HuH-7.5 (cell line): ENCODE results near the gene BRINP1.
"Not testable (repeated sequence)": the region's sequence is repeated elsewhere in the genome, so short reads cannot be mapped to it uniquely, and the experiment has no call there.

Experiments used
- DNase-seq: peaks from one replicate; pipeline ENCODE4 v3.0.0; 2011; ENCODE audit warnings: low spot score

The BRINP1 gene

DNA sequence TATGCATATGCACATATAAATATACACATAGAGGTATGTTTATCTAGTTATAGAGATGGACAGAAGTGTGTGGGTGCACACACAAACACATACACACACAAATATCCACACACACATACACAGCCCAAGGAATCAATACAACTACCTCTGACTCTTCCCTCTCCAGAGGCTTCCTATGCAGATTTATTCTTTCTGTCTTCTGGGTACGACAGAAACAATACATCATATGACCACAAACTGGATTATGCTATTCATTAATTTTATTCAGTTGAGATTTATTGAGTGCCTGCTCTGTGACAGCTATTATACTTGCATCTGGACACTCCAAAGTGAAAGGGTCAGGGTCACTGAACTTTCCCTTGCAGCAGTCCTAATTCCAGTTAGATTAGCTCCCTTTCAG, 155.8 kb downstream of the BRINP1 start:
- no peak for DNase-seq

DNA sequence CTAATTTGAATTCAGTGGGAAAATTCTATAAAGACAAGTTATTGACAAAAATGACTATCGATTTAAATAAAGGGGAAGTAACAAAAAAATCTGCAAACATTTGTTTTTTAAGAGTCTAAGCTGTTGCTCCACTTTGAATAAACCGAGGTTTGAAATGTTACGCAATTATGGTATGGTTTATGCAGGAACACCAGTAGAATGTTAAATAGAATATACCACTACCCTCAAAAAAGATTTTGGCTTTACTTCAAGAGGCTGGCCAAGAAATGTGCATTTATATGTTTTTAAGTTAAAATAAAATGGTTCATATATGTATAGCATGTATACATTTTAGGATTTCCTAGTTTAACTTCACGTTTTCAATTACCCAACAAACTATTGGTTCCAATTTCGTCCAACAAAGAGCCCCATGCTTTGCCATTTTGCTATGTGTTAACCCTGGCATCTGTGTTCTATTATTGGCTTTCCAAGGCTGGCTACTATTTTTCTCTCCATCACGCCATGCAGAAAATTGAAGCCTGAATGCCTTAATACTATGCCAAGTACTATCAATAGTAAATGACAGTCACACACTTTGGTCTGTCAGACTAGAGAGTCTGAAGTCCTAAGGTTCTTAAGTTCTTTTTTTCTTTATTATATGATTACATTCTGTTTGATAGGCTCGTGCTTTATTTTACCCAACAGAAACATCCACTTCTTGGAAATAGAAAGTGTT, 171.2 kb downstream of the BRINP1 start:
- no peak for DNase-seq

DNA sequence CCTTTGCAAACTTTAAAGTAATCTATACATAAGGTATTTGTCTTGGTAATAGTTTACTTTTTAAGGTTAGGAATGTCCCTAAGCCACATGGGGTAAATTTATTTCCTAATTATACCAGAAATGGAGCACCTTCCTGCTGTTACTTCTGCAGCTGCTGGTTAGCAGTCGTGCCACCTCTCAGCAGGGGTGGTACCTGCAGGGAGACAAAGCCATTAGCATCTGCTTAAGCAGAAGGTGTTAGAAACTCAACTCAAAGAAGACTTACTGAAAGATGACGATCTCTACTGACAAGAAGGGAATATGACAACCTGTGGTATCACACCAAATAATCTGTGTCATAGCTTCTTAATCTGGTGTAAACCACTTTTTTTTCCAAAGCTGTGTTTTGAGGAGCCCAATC, 173.7 kb downstream of the BRINP1 start:
- no peak for DNase-seq

DNA sequence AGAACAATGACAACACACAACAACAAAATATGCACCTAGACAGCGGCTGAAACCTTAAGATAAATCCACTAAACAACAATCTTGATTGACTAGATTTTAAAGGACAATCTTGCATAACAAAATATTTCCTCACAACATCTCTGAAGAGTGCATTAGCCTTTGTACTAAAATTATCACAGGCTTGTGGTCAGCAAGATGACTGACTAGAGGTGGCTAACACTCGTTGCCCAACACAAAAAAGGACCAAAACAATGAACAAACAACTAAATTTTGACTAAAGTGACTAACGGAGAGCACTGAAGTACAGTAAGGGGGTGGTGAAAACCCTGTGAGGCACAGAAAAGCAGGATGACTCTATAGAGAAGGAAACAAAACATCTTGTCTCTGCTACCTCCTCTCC, 183.9 kb downstream of the BRINP1 start:
- DNase-seq: no peak

DNA sequence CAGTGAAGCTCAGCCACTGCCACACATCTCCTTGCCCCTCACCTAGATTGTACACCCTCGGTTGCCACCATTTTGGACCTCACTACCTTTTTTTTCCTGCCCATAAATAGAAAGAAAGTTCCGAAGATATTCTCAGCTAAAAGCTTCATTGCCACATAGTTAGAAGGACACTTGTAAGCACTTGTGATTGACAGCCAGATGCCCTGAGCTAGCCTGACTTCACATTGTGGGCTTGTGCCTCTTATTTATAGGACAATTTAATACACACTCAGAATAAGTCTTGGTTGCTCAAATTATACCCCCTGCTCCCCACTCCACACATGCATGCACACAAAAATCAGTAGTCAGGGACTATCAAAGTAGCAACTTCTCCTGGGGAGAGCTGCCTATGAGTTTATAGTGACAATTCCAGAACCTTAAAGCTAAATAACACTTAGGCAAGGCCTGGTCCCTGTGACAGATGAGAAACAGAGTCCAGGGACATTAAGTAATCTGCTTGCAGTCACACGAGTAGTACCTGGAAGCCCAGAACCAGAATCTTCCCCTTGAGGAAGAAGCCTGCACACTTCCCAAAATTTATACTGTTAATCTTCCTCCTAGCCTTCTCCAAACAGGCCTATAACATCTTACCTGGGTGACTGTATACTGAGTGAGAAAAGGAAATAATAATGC, 184.8 kb downstream of the BRINP1 start:
- DNase-seq: no peak

DNA sequence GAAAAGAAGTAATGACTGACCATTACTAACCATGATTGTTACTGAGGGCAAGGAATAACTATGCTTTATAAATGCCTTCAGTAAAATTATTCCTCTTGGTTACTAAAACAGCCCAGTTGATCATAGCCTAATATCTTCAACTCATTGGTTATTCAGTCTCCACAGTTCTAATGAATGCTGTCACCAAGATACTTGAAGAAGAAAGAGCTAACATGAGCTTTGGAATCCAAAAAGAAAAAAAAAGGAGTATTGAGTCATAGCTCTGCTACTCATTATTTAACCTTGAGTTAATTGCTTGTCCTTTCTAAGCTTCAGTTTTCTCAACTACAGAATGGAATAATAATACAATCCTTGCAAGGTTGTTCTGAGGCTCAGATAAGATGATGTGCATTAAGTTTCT, 187.7 kb downstream of the BRINP1 start:
- no peak for DNase-seq

DNA sequence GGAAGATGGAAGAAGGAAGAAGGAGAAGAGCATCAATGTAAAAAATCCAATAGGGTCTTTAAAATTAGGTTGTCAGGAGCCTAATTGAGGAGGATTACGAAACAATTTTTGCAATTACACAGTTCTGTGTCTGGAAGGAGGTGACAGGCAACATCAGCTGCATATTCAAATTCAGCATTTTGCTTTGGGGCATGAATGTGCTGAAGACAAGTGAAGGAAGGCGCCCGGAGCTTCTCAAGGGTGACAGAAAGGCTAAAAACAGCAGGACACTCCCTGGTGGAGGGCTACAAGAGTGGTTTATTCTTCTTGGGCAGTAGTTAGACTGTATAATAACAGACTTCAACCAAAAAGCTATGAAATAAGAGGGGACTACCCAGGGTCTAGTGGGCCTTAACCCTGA, 188.3 kb downstream of the BRINP1 start:
- no peak for DNase-seq

DNA sequence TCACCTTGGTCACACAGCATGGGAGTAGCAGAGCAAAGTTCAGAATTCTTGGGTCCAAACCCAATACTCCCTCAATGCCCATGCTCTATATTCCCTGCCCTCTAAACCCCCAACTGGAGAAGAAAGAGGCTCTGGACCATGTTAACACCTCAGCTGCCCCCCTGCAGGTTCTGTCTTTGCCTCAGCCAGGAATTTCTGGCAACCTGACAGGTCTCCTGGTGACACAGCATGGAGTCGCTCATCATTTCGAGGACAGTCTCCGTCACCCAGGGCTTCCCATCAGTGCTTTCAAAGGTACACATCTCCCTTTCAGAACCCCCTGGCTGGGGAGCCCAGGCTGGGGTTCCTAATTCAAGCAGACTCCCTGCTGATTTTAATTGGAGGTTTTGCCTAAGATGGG, 189.5 kb downstream of the BRINP1 start:
- no peak for DNase-seq

DNA sequence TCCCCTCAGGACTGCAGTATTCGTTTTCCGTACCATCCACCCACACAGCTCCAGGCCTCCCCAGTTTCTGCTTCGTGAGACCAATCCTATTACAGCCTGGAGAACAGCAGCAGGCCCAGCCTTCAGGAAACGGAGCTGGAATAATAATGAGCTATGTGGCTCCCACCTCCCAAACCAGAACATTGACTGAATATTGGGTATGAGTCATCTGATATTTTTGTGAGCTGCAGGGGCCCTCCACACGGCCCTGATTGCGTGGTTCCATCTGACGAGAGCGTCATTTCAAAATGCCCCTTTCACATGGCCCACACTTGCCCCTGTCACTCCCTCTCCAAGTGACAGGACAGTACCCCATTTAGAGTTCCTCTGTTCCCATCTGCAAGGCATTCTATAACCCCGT, 192.0 kb downstream of the BRINP1 start:
- DNase-seq: no peak

DNA sequence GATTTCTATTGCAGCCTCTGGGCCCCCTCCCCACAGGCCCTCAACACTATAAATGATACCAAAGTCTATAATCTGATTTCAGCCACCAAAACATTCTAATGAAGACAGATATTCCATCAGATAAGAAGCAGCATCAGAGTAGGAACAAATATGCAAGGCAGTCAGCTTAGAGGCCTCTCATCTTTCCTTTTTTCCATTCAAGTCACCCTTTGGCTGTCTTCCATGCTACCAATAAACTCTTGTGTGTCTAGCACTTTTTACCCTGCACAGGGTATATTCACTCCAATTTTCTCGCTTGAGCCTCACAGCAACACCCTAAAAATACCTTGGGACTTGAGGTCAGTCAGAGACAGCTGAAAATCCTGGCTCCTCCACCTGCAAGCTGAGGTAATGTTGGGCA, 193.7 kb downstream of the BRINP1 start:
- no peak for DNase-seq

DNA sequence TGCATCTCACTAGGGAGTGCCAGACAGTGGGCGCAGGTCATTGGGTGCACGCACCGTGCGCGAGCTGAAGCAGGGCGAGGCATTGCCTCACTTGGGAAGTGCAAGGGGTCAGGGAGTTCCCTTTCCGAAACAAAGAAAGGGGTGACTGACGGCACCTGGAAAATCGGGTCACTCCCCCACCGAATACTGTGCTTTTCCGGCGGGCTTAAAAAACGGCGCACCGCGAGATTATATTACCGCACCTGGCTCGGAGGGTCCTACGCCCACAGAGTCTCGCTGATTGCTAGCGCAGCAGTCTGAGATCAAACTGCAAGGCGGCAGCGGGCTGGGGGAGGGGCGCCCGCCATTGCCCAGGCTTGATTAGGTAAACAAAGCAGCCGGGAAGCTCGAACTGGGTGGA, 200.0 kb downstream of the BRINP1 start:
- DNase-seq: not testable (repeated sequence)

DNA sequence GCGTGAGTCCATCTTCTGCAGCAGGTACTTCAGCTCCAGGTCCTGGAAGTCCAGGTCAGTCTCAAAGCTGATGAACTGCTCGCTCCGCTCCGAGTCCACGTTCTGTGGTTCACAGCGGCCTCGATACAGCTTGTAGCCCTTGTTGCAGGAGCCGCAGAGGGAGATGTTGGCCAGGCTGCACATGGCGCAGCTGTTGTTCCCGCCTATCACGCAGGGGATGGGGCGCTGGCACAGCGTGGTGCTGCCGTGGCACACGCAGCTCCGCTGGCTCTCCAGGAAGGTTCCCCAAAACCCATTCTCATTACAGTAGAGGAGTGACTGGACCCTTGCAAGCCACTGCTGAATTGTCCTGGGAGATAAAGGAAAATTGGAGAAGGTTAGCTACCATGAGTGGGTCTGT, 201.4 kb downstream of the BRINP1 start:
- DNase-seq: no peak

DNA sequence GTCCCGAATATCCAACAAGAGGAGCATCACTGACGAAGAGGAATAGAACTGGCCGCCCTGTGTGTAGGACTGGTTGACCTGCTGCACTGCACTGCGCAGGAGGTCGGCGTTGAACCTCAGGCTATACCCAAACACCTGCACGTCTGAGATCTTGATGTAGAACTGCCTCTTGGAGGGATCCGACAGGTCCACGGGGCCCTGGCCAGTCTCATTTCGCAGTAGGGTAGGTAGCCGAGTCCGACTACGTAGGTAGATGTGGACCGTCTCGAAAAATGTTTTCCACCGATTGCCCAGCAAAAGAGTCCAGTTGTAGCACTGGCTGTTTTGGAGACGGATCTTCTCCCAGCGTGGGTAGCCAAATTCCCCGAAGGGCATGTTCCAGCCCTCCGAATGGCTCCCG, 202.0 kb downstream of the BRINP1 start:
- no peak for DNase-seq

DNA sequence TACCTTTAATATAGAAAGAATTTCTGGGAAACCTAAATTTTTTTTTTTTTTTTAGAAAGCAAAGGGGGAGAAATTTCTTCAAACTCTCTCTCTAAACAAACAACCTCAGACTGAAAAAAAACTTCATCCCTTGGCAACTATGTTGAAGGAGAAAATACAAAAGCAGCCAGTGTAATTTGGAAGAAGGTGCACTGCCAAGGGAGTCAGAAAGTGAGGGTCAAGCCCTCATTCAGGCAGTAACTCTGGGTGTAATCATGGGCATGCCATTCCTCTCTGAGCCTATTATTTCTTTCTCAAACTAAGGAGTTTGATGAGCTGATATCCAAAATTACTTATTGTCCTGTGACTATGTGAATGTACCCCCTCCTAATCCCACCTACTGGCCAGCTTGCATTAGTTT, 203.1 kb downstream of the BRINP1 start:
- no peak for DNase-seq

DNA sequence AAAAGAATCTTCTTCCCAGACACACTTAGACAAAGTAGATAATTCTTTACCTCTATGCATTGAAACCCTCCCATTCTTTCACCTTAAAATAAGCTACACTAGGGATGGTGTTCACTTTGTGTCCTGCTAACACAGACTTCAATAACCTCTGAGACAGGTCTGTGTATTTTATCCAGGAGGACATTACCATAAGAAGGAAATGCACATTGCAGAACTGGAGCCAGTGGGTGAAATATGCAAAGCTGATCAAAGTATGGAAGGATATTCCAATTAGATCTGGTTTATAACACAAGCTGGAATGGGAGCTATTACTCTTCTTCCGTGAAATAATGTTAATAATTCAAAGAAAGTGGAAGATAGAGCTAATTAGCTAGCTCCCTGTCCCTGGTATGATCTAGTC, 204.1 kb downstream of the BRINP1 start:
- DNase-seq: no peak

DNA sequence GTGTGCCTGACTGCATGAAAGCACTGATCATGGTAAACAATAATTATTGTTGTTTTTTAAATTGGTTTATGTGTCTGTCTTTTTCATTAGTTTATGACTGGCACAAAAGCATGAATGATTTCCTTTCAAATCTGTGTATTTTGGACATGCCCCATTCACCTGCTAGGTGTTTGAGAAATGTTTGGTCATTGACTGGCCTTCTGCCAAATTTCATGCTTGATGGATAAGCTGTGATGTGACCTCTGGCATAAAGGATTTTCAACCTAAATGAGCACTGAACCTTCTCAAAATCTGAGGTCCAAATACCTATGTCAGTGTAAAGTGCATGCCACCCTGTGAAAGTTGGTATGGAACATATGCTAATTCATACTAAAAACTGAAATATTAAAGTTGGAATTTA, 204.5 kb downstream of the BRINP1 start:
- no peak for DNase-seq

DNA sequence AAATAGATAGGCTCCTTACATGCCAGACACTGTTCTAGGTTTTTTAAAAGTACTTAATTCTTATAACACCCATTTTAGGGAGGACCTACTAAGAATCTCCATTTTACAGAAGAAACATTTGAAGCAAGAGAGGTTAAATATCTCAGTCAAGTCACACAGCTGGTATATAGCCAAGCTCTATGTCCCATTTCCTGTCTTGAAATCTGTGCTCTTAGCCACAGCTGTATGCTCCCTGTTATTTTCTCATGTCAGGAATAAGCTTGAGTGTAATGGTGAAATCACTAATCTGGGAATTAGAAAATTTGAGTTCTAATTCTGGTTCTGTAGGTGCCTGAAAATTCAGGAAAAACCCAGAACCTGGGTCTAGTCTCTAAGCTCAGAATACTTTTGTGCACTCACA, 208.7 kb downstream of the BRINP1 start:
- DNase-seq: no peak

DNA sequence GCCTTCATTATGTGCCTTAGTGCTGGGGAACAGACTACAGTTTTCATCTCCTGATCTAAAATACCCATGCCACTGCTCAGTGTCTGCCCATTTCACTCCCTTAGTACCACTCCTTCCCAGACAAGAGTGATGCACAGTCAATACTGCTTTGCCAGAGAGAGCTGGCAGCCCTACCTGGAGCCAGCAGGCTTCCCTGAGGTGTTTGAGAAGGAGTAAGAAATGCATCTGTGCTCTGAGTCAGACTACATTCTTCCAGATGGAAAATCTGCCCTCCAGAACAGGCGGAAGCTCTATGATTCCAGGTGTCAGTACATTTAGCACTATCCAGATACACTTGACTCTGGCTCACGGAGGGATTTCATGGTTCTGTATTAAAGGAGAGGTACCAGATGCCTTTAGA, 209.8 kb downstream of the BRINP1 start:
- no peak for DNase-seq

DNA sequence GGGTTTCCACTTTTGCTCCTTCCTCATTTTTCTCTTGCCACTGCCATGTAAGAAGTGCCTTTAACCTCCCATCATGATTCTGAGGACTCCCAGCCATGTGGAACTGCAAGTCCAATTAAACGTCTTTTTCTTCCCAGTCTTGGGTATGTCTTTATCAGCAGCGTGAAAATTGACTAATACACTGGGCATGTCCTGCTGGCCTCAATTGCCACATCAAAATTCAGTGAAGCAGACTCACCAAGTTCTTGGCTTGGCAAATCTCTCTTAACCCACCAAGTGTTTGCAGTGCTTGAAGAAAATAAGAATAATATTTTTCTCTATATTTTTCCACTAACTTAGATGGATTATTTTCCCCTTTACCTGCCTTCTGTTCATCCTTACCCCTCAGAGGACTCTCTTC, 212.0 kb downstream of the BRINP1 start:
- no peak for DNase-seq

DNA sequence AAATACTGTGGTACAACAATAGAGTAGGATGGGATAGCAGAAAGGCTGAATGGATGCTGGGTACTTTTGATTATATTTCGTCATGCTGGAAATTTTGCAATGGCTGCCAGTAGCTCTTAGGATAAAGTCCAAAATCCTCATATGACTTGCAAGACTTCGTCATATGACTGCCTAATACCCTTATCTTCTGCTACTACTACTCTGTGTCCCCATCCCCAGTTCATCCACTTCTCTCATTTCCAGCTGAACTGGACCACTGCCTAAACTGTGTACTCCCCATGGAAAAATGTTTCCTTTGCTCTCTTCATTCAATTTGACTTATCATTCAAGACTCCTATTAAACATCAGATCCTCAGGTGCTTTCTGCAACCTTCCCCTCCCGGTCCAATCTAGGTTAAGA, 212.9 kb downstream of the BRINP1 start:
- DNase-seq: no peak

DNA sequence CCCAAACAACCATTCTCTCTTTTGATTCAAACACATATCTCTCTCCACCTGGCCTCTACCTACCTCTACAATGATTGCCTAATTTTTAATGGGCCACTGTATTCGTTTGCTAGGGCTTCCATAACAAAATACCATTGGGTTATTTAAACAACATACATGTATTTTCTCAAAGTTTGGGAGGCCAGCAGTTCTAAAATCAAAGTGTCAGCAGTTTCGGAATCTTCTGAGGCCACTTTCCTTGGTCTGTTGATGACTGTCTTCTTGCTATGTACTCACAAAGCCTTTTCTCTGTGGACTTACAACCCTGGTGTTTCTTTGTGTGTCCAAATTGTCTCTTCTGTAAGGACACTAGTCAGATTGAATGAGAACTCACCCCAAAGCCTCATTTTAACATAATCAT, 214.7 kb downstream of the BRINP1 start:
- no peak for DNase-seq

DNA sequence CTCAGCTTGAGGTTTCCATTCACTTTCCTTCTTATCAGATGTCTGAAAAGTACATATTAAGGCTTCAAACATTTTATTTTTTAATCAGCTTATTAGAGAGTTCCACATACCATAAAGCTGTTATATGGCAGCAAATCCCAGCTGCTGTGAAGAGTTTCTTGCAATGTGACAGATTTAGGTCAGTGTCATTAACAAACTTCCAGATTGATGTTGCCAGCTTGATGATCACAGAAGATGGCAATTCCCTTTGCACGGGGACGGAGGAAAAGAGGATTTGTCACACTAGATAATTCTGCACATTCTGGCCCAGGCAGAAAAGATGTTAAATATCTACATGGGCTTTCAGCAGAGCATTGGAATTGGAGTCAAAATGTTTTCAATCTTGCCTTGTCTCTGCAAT, 215.8 kb downstream of the BRINP1 start:
- no peak for DNase-seq

DNA sequence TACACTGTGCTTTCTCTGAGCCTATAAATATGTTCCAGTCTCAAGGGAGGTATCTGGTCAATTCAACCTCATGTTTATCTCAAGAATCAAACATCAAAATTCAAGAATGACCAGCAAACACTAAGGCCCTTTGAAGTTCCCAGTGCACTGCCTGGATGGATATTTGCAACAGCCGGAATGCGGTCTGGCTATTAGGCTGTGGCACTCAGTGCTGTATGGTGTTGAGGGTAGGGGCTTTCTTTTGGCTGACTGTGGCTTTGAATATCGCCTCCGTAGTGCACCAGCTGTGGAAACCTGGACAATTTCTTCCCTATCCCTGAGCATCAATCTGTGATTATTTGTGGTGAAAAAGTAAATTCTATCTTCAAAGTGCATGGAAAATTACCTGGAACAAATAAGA, 220.4 kb downstream of the BRINP1 start:
- no peak for DNase-seq

DNA sequence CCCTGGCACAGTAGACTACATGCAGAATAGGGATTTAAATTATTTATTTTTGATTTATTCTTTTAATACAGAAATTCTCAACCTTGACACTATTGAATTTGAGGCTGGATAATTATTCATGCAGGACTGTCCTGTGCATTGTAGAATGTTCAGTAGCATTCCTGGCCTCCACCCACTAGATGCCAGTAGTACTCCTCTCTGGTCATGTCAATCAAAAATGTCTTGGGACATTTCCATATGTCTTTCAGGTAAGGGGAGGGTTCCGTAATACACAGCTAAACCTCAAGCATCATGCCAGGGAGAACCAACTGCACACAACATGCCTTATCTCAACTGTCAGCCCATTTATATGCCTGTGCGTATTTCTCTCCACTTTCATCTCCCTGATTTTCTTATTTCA, 231.8 kb downstream of the BRINP1 start:
- no peak for DNase-seq
